ENCODE data around the gene DOCK4.

The DOCK4 gene

GRCh38 chr7:112248598-112248997, 42.4 kb upstream of the DOCK4 start:
- TF ChIP-seq ZFX (IDR thresholded peaks at IDR 0.05): no peak
- TF ChIP-seq CTCF (conservative IDR thresholded peaks at IDR 0.05): no peak
- no peak overlapping the region for H3K27ac ChIP-seq

- H3K27ac ChIP-seq: peak overlapping the region; percentile 60
- no peak for TF ChIP-seq ZFX (IDR thresholded peaks at IDR 0.05)
- TF ChIP-seq CTCF (conservative IDR thresholded peaks at IDR 0.05): no peak
Measured at GRCh38 chr7:112238852-112239610, 32.8 kb upstream of the DOCK4 start.

GRCh38 chr7:112238330-112238729, 32.1 kb upstream of the DOCK4 start:
- H3K27ac ChIP-seq: peak overlapping the region; percentile 1; the same call in 1 of the 2 replicates
- no peak for TF ChIP-seq CTCF (conservative IDR thresholded peaks at IDR 0.05)
- TF ChIP-seq ZFX (IDR thresholded peaks at IDR 0.05): no peak

GRCh38 chr7:112236597-112236996, 30.4 kb upstream of the DOCK4 start:
- TF ChIP-seq ZFX (IDR thresholded peaks at IDR 0.05) (no peak), CTCF (conservative IDR thresholded peaks at IDR 0.05) (no peak)
- no peak overlapping the region for H3K27ac ChIP-seq

- no peak overlapping the region for H3K27ac ChIP-seq
- TF ChIP-seq CTCF (conservative IDR thresholded peaks at IDR 0.05) (no peak), ZFX (IDR thresholded peaks at IDR 0.05) (no peak)
Measured at GRCh38 chr7:112234147-112234546, 27.9 kb upstream of the DOCK4 start.

GRCh38 chr7:112233048-112233697, 27.0 kb upstream of the DOCK4 start:
- H3K27ac ChIP-seq: no peak overlapping the region
- no peak for TF ChIP-seq ZFX (IDR thresholded peaks at IDR 0.05)
- TF ChIP-seq CTCF (conservative IDR thresholded peaks at IDR 0.05): no peak

- no peak for TF ChIP-seq CTCF (conservative IDR thresholded peaks at IDR 0.05)
- no peak for TF ChIP-seq ZFX (IDR thresholded peaks at IDR 0.05)
- no peak overlapping the region for H3K27ac ChIP-seq
Measured at GRCh38 chr7:112232212-112232978, 26.2 kb upstream of the DOCK4 start.

All from C4-2B (cell line).